CD4-positive, alpha-beta T cell treated with Interleukin-4 for 1 hour (primary cell): ENCODE data around the gene CHCHD3.

Experiments used
- DNase-seq, 2 donors: peaks; one replicate each; pipeline ENCODE4 v3.0.0-alpha.2; 2020 to 2022

CHCHD3 gene

GRCh38 chr7:132857031-132857430, 224.9 kb downstream of the CHCHD3 start:
- no peak for DNase-seq

DNA sequence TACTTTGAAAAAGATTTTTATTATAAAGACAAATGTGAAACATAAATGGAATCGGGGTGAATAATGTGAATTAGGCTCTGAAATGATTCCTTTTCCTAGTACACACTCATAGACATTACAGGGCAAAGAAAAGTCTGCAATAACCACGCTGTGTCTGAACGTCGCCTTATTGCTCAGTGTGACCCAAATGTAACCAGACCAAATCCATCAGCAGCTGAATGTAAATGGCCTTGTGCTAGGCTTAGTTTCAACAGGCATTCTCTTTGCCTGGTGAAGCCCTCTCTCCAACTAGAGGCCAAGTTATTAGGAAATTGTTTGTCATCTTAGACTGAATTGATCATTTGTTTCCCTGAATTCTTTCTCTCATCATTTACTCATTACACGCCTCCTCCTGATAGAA, 225.5 kb downstream of the CHCHD3 start:
- DNase-seq = no peak

- DNase-seq = no peak
These were observed 226.0 kb downstream of the CHCHD3 start for GRCh38 chr7:132855901-132856300.

- DNase-seq = no peak
These were observed 227.7 kb downstream of the CHCHD3 start for GRCh38 chr7:132854238-132854637.

- no peak for DNase-seq
These were observed 234.5 kb downstream of the CHCHD3 start for GRCh38 chr7:132847376-132847775.

- no peak for DNase-seq
These were observed 235.8 kb downstream of the CHCHD3 start for GRCh38 chr7:132846086-132846485.

- no peak for DNase-seq
These were observed 239.4 kb downstream of the CHCHD3 start for GRCh38 chr7:132842478-132842877.

DNA sequence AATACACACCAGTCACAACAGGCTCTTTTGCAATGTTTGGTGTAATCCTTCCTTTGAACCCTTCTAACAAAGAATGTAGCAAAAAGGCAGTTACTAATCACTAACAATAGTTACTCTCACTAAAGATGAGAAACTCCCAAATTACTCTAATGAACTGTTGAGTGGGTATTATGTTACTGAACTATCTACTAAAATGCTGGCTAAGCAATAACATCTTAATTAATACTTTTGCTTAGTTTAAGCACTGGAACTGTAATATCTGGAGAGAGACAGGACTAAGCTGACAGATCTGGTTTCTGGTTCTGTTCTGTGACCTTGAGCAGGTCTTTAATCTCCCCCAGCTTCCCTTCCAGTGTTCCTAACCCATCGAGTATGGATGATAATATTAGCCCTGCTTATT, 241.7 kb downstream of the CHCHD3 start:
- DNase-seq = no peak

DNA sequence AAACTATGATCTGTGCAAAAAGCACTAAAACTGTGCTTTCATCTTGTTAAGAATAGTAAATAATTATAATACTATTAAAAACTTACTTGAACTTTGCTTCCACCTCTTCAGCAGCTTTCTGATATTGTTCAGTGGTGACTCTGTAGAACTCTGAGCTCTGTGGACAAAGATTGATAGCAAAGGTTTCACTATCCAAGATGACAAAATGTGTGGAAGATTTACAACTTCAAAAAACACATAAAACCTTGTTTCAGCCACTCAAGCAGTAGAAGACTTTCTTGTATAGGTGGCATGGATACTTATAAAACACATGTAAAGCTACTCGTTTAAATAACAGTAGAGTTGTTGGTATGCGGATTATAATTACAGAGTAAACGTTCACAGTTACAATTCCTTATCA, 243.6 kb downstream of the CHCHD3 start:
- no peak for DNase-seq

- DNase-seq = no peak
These were observed 244.4 kb downstream of the CHCHD3 start for GRCh38 chr7:132837529-132837928.

GRCh38 chr7:132836746-132837145, 245.1 kb downstream of the CHCHD3 start:
- no peak for DNase-seq

- DNase-seq = no peak
These were observed 250.9 kb downstream of the CHCHD3 start for GRCh38 chr7:132830941-132831340.

DNA sequence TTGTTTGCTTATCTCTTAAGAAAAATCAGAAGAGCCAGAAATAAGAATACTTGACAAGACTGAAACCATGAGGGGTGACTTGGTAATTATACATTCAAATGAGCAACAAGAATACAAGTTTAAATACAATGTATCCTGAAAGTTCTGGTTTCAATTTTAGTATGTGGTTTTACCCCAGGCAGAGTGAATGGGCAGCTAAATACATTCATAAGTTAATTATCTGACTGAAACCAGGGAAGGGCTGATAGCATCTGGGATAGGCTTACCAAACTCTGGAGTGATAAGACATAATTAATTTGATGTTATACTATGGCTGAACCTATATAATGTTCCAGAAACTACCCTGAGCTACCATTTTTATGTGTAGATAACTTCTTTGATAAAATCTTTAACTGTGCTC, 253.4 kb downstream of the CHCHD3 start:
- no peak for DNase-seq

DNA sequence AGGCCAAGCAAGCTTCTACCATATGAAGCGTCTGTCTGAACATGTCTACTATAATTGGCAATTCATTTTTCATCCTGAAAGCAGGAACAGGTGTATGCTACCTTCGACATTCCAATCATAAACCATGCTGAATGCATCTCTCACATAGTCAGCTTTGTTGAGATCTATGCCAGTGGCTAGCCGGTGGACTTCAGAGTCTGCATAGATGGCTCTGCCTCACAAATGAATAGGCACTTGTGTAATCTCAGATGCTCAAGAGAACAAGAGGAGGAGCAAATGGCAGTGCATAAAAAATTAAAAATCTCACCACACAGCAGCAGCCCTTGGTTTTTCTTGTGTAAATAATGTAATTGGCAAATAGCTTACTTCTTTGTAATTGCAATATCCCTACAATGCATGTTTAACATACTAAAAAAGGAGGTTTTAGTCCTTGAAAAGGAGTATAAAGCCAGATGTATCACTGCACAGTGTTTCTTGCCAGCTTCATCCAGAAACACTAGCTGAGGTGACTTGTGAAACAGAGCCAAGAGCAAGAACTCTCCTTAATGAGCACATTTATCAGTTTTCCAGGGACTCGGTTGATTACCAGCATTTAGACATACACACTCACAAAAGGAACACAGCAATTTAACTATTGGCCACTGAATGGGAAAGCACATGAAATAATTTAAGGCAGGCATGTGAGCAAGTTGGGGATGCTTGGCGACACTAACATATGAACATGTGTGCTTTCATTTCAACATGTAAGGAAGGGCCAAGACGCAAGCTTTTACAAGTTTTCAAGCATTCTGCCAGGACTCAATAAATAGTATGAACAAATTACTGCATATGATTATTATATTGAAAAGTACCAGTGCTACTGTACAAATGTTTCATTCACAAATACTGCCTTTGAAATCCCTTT, 255.7 kb downstream of the CHCHD3 start:
- no peak for DNase-seq

- DNase-seq = no peak
These were observed 256.7 kb downstream of the CHCHD3 start for GRCh38 chr7:132825222-132825621.

DNA sequence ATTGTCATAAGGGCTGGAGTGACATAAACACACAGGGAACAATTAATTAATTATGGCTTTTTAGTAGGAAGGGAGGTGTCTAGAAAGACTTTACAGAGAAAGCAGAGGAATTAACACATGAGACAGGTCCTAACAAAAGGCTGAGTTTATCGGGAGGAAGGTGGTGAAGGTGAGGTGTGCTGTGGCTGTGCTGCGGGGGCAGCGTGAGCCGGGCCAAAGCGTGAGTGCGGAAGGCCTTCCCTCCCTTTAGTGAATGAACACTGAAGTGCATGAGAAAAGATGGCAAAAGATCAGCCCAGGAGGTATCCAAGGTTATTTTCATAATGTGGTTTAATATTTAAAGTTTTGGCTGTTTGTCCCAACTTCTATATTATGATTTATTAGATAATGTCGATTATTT, 262.2 kb downstream of the CHCHD3 start:
- DNase-seq = no peak

DNA sequence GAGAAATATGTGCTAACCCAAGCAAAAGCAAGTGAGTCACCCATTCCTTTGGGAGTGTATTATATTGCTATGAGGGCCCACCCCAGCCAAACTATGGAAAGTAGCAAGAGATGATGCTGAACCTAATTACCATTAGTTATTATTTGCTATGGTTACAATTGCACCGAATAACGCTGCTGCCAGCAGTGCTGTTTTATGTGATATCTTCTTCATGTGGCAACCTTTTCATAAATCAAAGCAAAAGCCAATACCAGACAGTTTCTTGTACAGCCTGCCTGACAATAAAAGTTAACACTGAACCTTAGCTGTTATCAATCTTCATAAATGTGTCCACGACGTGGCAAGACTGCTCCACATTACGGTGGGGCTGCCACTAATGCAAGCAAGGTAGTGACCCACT, 263.9 kb downstream of the CHCHD3 start:
- DNase-seq = no peak

DNA sequence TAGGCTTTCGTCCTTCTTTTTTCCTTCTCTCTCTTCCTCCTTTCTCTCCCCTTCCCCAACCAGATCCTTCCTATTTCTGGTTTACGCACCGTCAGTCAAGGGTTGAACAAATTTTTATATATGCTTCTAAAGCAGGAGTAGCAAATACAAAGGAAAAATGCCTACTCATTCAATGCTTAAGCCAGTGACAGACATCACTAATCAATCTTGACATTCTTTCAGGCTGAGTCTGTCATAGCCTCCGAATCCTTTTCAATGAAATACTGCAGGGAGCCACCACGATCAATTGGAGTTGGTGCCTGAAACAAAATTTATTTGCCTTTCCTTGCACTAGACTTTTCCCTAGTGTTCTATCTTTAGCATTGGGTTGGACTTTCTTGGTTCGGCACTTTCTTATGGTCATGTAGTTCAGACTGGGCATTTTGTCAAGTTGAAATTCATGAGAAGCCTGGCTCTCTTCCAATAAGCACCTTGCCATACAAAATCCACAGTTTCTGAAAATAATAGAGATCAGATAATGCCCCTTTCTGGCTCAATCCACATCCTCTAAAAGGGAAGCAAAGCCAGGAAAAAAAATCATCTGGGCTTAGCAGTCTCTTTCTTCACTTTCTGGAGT, 266.1 kb downstream of the CHCHD3 start:
- no peak for DNase-seq

DNA sequence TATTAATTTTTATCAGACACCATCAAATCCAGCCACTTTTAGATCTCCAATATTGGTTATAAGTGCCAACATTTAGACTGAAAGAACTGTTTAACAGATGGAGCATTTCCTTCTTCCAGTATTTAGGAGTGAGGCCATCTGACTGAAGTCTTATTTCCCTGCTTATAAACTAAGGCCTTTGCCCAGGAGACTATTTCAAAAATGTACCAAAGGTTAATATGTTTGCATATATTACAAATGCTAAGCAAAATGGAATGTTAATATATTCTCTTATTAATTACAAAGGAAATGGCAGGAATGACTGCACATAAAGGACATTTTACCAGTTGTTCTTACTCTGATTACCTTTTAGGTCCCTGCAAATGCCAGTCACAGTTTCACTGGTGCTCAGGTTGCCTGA, 266.8 kb downstream of the CHCHD3 start:
- no peak for DNase-seq

DNA sequence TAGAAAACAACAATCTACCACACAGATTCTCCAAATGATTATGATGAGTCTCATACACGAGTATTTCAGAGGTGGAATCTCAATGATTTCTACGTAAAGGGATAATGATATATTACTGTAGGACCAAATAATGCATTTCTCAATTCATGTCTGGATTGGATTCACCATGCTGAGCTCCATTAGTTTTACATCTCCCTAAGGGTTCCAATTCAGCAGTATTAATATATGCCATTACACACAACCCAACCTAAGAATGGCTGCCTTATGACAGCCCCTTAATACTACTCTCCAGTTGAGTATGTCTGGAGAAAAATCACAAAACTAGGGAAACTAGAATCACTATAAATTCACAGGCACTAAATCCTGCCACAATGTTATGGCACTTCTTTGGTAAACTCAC, 271.3 kb downstream of the CHCHD3 start:
- no peak for DNase-seq

GRCh38 chr7:132806834-132807233, 275.1 kb downstream of the CHCHD3 start:
- DNase-seq = no peak

- no peak for DNase-seq
These were observed 276.1 kb downstream of the CHCHD3 start for GRCh38 chr7:132805766-132806165.

DNA sequence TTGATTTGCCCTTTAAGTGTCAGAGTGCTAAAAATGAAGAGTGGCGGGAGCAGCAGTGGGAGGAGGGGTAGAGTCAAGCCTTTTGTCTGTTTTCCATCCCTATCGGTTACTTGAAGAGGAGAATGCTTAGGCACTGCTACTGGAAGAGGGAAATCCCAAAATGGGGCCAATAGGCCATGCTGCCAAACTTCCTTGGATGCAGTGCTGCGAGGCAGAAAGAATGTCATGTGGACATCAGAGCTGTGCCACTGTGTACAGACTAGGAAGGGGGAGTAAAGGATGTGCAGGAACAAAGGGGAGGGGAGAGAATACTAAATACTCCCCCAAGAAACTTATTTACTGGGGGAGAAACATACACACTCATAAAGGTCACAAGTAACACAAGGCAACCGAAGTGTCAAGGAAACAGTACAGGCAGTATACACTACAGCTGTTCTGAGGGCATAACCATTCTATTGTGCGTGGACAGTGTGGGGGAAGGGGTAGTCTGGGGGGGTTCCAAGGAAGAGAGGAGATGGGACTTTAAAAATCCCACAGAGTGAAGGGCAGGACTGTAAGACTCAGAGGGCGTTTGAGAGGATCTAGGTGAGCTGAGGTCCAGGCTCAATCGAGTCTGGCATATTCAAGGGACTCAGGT, 276.9 kb downstream of the CHCHD3 start:
- no peak for DNase-seq

DNA sequence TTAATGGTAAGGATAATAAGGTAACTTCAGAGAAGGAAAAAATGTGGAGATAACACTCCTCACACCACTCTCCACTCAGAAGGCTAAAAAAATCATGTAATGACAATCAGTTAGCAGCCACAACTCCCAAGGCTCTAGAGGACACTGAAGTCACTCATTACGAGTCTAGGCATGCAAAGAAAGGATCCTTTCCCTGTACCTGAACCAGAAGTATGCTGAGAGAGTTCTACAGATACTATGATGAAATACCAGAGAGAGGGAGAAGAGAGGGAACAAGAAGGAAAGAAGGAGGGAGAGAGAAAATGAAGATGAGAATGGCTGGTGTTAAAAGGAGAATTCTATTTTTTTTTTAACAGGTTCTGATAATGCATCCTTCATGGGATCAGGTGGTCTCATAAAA, 281.4 kb downstream of the CHCHD3 start:
- DNase-seq = no peak
